ENCODE data around the gene DMRTC2.

Gene DMRTC2

DNA sequence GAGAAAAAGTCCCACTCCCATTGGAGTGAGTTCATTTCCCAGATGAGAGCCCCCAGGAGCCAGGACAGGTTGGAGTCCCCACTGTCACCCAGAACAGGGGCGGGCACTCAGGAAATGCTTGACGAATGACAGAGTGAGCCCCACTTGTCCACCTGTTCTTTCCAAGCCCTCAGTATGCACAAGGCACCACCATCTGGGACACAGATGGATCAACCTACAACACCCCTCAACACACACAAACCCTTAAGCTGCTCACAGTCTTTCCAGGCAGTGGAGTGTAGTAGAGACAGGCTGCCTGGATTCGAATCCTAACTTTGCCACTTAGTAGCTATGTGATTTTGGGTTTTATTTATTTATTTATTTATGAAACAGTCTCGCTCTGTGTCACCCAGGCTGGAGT is 46.1 kb downstream of the DMRTC2 start:
- no peak for DNase-seq (ENCODE audit: low read depth in 2 of 2)

DNA sequence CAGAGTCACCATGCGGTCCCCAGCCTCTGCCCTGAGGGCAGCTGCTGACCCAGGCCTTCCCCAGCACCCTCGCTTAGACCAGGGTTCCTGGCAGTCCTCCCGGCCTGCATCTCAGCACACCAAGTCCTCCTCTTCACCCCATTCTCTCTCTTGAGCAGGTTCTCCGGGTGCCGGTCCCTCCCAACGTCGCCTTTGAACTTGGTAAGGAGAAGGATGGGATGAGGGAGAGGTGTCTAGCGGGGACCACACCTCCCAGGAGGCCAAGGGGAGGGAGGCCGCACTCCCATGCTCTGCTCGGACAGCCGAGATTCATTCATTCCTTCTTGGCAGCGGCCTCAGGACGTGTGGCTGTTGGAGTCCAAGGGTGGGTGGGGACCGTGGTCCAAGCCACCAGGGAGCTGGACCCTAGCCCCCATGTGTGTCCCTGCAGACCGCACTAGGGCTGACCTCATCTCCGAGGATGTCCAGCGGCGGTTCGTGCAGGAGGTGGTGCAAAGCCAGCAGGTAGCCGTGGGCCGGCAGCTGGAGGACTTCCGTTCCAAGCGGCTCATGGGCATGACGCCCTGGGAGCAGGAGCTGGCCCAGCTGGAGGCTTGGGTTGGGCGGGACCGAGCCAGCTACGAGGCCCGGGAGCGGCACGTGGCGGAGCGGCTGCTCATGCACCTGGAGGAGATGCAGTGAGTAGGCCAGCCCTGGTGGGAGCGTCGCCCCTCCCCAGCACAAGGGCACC is 47.5 kb downstream of the DMRTC2 start:
- no peak for DNase-seq (ENCODE audit: low read depth in 2 of 2)

DNA sequence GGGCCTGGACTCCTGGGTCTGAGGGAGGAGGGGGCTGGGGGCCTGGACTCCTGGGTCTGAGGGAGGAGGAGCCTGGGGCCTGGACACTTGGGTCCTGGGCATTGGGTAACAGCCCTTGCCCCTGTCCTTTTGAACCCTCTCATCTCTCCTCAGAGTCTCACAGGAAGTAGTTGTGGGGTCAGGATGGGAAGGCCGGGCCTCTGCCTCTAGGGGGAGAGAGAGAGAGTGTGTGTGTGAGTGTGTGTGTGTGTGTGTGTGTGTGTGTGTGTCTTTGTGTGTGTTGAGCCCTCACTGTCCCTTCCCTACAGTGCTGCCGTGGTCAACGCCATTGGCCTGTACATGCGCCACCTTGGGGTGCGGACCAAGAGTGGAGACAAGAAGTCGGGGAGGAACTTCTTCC is 49.1 kb downstream of the DMRTC2 start:
- DNase-seq (ENCODE audit: low read depth in 2 of 2) = no peak

DNA sequence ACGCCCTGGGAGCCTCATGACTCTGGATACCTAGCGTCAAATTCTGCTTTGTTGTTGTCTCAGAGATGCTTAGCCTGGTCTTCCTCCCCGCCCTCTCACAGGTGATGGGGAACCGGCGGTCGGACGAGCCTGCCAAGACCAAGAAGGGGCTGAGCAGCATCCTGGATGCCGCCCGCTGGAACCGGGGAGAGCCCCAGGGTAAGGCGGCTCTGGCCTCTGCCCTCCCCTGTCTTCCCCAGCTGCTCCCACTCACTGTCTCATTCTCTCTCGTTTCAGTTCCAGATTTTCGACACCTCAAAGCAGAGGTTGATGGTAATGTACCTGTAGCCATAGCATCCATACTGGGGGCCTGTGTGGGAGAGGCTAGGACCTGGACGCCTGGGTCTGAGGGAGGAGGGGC is 49.5 kb downstream of the DMRTC2 start:
- DNase-seq (ENCODE audit: low read depth in 2 of 2) = no peak

DNA sequence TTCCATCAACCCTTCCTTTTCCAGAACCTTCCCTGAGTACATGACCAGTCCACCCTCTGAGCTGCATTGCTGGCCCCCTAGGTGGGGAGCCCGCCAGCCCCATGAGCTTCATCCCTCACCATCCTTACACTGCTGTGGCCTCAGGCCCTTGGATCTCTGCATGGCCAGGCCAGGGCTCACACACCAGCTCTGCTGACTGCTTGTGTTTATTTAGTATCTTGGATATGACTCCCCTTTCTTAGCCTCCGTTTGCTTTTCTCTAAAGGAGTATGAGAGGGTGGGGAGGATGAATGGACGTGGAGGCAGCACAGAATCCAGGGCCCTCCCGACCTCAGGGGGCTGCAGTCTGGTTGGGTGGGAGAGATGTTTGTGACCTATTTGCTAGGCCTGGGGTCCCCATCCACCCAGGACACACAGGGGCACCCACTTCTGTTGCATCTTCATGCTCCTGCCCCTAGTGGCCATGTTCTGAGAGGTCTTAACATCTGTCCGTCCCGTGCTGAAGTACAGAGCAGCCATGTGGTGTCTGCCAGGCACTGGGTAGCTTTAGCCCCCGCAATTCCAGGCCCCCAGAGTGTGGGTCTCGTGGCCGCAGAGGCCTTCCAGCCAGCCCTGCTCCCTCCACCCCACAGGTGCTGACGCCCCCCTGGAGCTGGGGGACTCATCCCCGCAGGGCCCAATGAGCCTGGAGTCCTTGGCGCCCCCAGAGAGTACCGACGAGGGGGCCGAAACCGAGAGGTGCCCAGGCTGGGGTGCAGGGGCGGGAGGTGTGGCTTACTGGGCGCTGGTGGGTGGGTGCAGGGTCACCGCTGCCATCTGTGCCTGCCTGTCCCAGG is 51.1 kb downstream of the DMRTC2 start:
- no peak for DNase-seq (ENCODE audit: low read depth in 2 of 2)

DNA sequence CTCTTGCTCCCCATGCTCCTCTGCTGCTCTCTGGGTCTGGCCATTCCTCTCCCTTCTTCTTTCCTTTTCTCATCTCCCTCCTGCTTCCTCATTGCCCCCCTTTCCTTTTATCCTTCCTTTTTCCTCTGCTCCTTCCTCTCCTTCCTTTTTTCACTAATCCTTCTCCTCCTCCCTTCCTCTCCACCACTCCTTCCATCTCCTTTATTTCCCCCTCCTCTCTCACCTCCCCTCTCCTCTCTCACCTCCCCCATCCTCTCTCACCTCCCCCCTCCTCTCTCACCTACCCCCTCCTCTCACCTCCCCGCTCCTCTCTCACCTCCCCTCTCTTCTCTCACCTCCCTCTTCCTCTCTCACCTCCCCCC is 51.7 kb downstream of the DMRTC2 start:
- DNase-seq (ENCODE audit: low read depth in 2 of 2) = no peak

DNA sequence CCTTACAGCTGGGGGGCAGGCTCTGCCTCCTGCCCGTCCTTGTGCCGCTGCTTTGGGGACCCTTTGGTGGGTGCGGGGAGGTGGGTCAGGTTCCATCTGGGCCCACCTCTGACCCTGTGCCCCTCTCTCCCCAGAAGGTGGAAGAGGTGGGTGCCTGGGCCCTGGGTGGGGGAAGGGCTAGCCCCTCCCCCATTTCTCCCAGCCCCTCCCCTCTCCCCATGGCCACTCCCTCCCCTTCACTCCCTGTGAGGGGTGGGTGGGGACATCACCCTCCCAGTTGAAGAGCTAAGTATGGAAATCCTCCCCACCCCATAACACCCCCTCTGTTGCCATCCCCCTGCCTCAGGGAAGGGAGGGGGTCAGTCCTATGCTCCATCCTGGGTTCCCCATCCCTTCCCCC is 52.3 kb downstream of the DMRTC2 start:
- no peak for DNase-seq (ENCODE audit: low read depth in 2 of 2)

DNA sequence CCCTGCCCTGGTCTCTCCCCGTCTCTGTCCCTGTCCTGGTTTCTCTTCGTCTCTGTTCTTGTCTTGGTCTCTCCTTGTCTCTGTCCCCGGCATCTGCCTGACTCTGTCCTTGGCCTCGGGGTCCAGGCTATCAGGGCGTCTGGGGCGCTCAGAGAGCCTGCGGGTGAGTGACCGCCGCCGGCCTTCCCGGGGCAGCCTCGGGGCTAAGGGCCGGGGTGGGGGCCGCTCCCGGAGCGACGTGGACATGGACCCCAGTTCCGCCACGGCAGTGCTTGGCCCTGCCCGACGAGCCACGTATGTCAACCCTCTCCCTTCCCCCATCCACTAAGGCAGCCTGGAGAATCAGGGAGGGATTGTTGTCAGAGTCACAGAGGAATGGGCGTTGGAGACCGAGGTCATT is 53.0 kb downstream of the DMRTC2 start:
- DNase-seq (ENCODE audit: low read depth in 2 of 2) = no peak

DNA sequence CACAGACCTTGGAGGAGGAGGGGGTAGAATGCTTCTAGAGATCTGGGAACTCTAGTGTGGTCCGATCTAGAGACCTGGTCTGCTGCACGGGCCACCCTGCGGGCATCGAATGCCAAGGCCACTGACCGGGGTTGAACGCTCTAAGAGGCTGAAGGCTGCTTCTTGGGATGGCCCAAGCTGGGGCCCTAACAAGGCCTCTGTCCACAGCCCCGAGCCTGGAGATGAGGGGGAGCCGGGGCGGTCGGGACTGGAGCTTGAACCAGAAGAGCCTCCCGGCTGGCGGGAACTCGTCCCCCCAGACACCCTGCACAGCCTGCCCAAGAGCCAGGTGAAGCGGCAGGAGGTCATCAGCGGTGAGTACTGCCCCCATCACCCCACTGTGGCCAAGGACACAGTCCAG is 53.4 kb downstream of the DMRTC2 start:
- DNase-seq (ENCODE audit: low read depth in 2 of 2) = no peak
